HG02763 (cell line): ENCODE measurements around the gene RFNG.

Source experiments
- ATAC-seq: cut with Tn5 transposase; IDR thresholded peaks from one replicate; pipeline ENCODE4 v1.9.1; 2021; ENCODE audit warnings: mild to moderate bottlenecking, moderate library complexity; ENCODE audit not compliant: unreplicated experiment

RFNG gene

GRCh38 chr17:82089723-82090548, 38.3 kb upstream of the RFNG start:
- ATAC-seq: no peak

GRCh38 chr17:82088838-82089722, 37.5 kb upstream of the RFNG start:
- no peak for ATAC-seq

- ATAC-seq: no peak
Observed at GRCh38 chr17:82087961-82088837, 36.6 kb upstream of the RFNG start.

GRCh38 chr17:82086941-82087906, 35.6 kb upstream of the RFNG start:
- no peak for ATAC-seq

- no peak for ATAC-seq
Observed at GRCh38 chr17:82085931-82086764, 34.5 kb upstream of the RFNG start.

GRCh38 chr17:82085031-82085861, 33.6 kb upstream of the RFNG start:
- ATAC-seq: no peak

GRCh38 chr17:82084373-82085030, 32.9 kb upstream of the RFNG start:
- ATAC-seq: no peak

- no peak for ATAC-seq
Observed at GRCh38 chr17:82083533-82084359, 32.1 kb upstream of the RFNG start.

- ATAC-seq: no peak
Observed at GRCh38 chr17:82083009-82083408, 31.4 kb upstream of the RFNG start.

- ATAC-seq: no peak
Observed at GRCh38 chr17:82082456-82082855, 30.8 kb upstream of the RFNG start.

GRCh38 chr17:82081966-82082365, 30.4 kb upstream of the RFNG start:
- no peak for ATAC-seq

GRCh38 chr17:82081546-82081945, 29.9 kb upstream of the RFNG start:
- no peak for ATAC-seq

- no peak for ATAC-seq
Observed at GRCh38 chr17:82080789-82081464, 29.3 kb upstream of the RFNG start.

GRCh38 chr17:82080048-82080788, 28.6 kb upstream of the RFNG start:
- no peak for ATAC-seq

GRCh38 chr17:82079001-82079677, 27.5 kb upstream of the RFNG start:
- no peak for ATAC-seq
